HG03457 (cell line): ENCODE measurements around the gene IGHMBP2.

Experiments
- ATAC-seq: cut with Tn5 transposase; IDR thresholded peaks from one replicate; pipeline ENCODE4 v1.9.1; 2021; ENCODE audit warnings: moderate number of reproducible peaks; ENCODE audit not compliant: unreplicated experiment

Gene IGHMBP2

DNA sequence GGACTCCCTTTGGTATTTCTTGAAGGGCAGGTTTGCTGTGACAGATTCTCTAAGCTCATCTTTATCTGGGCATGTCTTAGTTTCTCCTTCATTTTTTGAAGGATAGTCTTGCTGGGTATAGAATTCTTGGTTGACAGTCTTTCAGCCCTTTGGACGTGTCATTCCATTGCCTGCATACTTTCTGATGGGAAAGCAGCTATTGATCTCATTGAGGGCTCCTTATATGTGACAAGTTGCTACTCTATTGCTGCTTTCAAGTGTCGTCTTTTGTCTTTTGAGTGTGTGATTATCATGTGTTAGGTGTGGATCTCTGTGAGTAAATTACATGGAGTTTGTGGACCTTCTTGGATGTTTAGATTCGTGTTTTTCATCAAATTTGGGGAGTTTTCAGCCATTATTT, 21.9 kb downstream of the IGHMBP2 start:
- no peak for ATAC-seq

- ATAC-seq: no peak
Measured at GRCh38 chr11:68927280-68928135, 23.8 kb downstream of the IGHMBP2 start.

GRCh38 chr11:68928136-68928880, 24.6 kb downstream of the IGHMBP2 start:
- no peak for ATAC-seq

DNA sequence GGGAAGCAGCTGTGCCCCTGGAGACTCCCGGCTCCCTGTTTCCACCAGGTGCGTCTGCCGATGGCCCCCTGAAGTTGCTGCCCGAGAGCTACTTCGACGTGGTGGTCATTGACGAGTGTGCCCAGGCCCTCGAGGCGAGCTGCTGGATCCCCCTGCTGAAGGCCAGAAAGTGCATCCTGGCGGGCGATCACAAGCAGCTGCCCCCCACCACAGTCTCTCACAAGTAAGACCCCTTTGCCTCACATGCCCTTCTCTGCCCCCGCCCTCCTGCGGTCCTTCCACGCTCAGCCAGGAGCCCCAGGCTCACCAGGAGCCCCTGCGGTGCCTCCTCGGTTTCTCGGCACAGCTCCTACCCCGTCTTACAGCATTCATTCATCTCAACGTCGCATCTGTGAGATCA, 25.4 kb downstream of the IGHMBP2 start:
- ATAC-seq: no peak

- no peak for ATAC-seq
Measured at GRCh38 chr11:68929706-68930570, 26.2 kb downstream of the IGHMBP2 start.

- no peak for ATAC-seq
Measured at GRCh38 chr11:68930991-68931855, 27.5 kb downstream of the IGHMBP2 start.

DNA sequence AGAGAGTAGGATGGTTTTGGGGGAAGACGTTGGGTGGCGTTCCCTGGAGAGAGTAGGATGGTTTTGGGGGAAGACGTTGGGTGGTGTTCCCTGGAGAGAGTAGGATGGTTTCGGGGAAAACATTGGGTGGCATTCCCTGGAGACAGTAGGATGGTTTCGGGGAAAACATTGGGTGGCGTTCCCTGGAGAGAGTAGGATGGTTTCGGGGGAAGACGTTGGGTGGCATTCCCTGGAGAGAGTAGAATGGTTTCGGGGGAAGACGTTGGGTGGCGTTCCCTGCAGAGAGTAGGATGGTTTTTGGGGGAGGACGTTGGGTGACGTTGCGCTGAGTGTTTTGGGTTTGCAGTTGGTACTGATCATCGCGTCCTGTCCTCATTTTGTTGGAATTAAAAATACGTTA, 28.2 kb downstream of the IGHMBP2 start:
- ATAC-seq: no peak

GRCh38 chr11:68932358-68932757, 28.7 kb downstream of the IGHMBP2 start:
- no peak for ATAC-seq

DNA sequence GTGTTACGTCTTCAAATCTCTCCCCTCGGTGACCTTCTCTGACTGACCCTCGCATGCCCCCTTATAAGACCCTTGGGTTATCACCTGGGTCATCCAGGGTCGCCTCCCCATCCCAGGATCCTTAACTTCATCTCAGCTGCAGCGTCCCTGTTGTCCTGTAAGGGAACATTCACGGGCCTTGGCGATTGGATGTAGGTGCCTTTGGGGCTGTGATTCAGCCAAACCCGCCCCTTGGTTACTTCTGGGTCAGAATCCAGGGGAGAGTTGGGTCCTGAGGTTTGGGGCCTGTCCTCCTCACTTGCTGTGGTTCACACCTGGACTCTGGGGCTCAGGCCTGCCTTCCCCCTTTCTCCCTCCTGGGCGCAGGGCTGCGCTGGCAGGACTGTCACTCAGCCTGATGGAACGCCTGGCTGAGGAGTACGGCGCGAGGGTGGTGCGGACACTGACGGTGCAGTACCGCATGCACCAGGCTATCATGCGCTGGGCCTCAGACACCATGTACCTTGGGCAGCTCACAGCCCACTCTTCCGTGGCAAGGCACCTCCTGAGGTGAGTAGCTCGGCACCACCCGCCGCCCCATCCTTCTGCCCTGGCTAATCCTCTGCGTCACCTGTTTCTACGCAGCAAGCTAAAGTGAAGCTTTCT, 29.4 kb downstream of the IGHMBP2 start:
- no peak for ATAC-seq

DNA sequence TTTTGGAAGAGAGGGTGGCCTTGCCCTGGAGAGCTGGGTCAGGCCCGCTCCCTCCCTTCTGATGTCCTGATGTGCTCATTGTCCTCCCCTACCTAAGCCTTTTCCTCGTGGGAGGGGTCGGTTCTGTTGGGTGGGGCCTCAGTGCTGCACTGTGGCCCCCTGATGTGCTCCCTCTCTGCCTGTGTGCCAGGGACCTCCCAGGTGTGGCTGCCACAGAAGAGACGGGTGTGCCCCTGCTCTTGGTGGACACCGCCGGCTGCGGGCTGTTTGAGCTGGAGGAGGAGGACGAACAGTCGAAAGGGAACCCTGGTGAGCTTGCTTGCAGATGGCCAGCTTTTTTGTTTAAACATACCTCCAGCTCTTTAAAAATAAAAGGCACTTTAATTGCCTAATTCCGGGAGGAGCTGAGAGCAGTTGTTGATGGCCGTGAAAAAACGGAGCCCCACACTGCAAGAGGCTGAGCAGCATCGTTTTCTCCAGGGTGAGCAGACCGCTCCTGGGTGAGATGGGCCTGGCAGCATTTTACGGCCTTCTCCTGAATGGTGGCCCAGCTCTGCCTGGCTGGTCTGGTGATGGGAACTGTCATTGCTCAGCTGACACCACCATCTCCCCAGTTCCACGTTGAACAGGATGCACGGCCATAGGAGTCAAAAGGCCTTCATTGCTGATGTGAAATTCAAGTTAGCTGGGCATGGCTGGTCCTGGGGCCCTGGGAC, 30.1 kb downstream of the IGHMBP2 start:
- no peak for ATAC-seq

DNA sequence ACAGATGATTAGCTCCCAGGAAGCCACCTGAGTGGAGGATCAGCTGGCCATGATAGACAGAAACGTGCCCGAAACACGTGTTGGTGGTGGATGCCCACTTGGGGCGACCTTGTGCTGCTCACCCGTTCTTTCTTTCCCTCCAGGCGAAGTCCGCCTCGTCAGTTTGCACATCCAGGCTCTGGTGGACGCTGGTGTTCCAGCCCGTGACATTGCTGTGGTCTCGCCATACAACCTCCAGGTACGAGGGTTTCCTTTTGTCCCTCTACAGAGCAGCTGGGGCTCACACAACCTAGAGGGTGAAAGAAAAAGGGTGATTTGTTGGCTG, 30.6 kb downstream of the IGHMBP2 start:
- no peak for ATAC-seq

DNA sequence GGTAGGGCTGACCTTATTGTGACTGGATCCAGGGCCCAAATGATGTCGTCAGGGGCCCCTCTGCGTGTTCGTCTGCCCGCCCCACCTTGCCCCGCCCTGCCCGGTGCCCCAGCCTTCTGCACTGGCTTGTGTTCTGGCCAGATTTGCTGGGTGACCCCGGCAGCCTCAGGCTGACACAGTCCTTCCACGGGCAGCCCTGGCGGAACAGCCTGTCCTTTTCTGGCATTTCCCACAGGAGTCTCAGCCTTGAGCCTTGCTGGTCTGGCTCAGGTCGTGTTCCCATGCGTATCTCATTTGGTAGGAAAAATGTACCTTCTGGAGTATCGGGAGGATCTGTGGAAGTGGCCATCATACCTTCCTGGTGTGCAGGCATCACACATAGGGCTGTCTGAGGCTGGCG, 31.0 kb downstream of the IGHMBP2 start:
- no peak for ATAC-seq

- no peak for ATAC-seq
Measured at GRCh38 chr11:68935066-68935465, 31.4 kb downstream of the IGHMBP2 start.

- no peak for ATAC-seq
Measured at GRCh38 chr11:68935516-68936357, 32.0 kb downstream of the IGHMBP2 start.

DNA sequence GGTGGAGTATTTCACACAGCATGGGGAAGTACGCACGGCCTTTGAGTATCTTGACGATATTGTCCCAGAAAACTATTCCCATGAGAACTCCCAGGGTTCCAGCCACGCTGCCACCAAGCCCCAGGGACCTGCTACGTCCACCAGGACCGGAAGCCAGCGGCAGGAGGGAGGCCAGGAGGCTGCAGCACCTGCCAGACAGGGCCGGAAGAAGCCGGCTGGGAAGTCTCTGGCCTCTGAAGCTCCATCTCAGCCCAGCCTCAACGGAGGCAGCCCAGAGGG, 32.6 kb downstream of the IGHMBP2 start:
- no peak for ATAC-seq

- no peak for ATAC-seq
Measured at GRCh38 chr11:68936676-68937620, 33.3 kb downstream of the IGHMBP2 start.

GRCh38 chr11:68938088-68938487, 34.4 kb downstream of the IGHMBP2 start:
- ATAC-seq: no peak
